ENCODE measurements around the gene CSF1. TPM values are rescaled to one million over a fixed set of nuclear protein-coding genes. Genes with fewer than 3 reads are reported as not detected.

CSF1 gene
- total RNA-seq, 1 donor from 2014 or later, result 269 TPM

GRCh38 chr1:109908836-109909235 lies 1.8 kb upstream of the CSF1 start:
- Mint-ChIP-seq H3K4me1 (ENCODE audit: low read depth) (peaks cover 81% of the 10 kb centered on the region), H3K27me3 (ENCODE audit: insufficient read depth) (no peaks in the 10 kb centered on the region), H3K4me3 (peak overlapping the region; percentile 92), H3K36me3 (ENCODE audit: low read depth) (peaks cover 22% of the 10 kb centered on the region), H3K9me3 (no peaks in the 10 kb centered on the region), H3K27ac (peak overlapping the region; percentile 94)
- intact Hi-C loops (cut with micrococcal nuclease), result no loop called here
- DNase-seq (ENCODE audit: low spot score), result no peak

GRCh38 chr1:109909561-109909960 lies 1.1 kb upstream of the CSF1 start:
- intact Hi-C loops (cut with micrococcal nuclease), result no loop called here
- peaks cover 77% of the 10 kb centered on the region for H3K4me1 Mint-ChIP-seq (ENCODE audit: low read depth)

GRCh38 chr1:109910963-109911798 lies 532 bp downstream of the CSF1 start:
- DNase-seq (ENCODE audit: low spot score), result no peak

More at GRCh38 chr1:109909561-109909960, 1.1 kb upstream of the CSF1 start:
- no peaks in the 10 kb centered on the region for H3K27me3 Mint-ChIP-seq (ENCODE audit: insufficient read depth)
- H3K4me3 Mint-ChIP-seq, result peak overlapping the region; percentile 92
- peak overlapping the region; percentile 94 for H3K27ac Mint-ChIP-seq
- peaks cover 27% of the 10 kb centered on the region for H3K36me3 Mint-ChIP-seq (ENCODE audit: low read depth)
- H3K9me3 Mint-ChIP-seq, result no peaks in the 10 kb centered on the region
- DNase-seq (ENCODE audit: low spot score), result no peak

GRCh38 chr1:109912214-109912861 lies 1.7 kb downstream of the CSF1 start:
- H3K4me3 Mint-ChIP-seq, result peak overlapping the region; percentile 97
- no peaks in the 10 kb centered on the region for H3K9me3 Mint-ChIP-seq
- intact Hi-C loops (cut with micrococcal nuclease), result no loop called here
- peak overlapping the region; percentile 95 for H3K27ac Mint-ChIP-seq
- H3K4me1 Mint-ChIP-seq (ENCODE audit: low read depth), result peaks cover 83% of the 10 kb centered on the region
- H3K27me3 Mint-ChIP-seq (ENCODE audit: insufficient read depth), result no peaks in the 10 kb centered on the region
- peaks cover 46% of the 10 kb centered on the region for H3K36me3 Mint-ChIP-seq (ENCODE audit: low read depth)
- DNase-seq (ENCODE audit: low spot score), result no peak

More at GRCh38 chr1:109910963-109911798, 532 bp downstream of the CSF1 start:
- H3K4me3 Mint-ChIP-seq, result peak overlapping the region; percentile 97
- H3K4me1 Mint-ChIP-seq (ENCODE audit: low read depth), result peaks cover 81% of the 10 kb centered on the region
- intact Hi-C loops (cut with micrococcal nuclease), result loop anchor here (1.0 to 2.0 kb wide), 5 partner anchors 21 to 134 kb away; partner anchors contain the start of gene AHCYL1
- H3K9me3 Mint-ChIP-seq, result no peaks in the 10 kb centered on the region
- peaks cover 37% of the 10 kb centered on the region for H3K36me3 Mint-ChIP-seq (ENCODE audit: low read depth)
- H3K27ac Mint-ChIP-seq, result peak overlapping the region; percentile 95
- H3K27me3 Mint-ChIP-seq (ENCODE audit: insufficient read depth), result no peaks in the 10 kb centered on the region

- Mint-ChIP-seq H3K9me3 (no peaks in the 10 kb centered on the region), H3K36me3 (ENCODE audit: low read depth) (peaks cover 51% of the 10 kb centered on the region), H3K27ac (peak overlapping the region; percentile 95), H3K27me3 (ENCODE audit: insufficient read depth) (no peaks in the 10 kb centered on the region), H3K4me1 (ENCODE audit: low read depth) (peaks cover 83% of the 10 kb centered on the region), H3K4me3 (peak overlapping the region; percentile 97)
- intact Hi-C loops (cut with micrococcal nuclease), result no loop called here
- no peak for DNase-seq (ENCODE audit: low spot score)
These were observed 2.2 kb downstream of the CSF1 start for GRCh38 chr1:109912873-109913272.

- H3K9me3 Mint-ChIP-seq, result no peaks in the 10 kb centered on the region
- H3K4me3 Mint-ChIP-seq, result peak overlapping the region; percentile 97
- DNase-seq (ENCODE audit: low spot score), result no peak
- intact Hi-C loops (cut with micrococcal nuclease), result no loop called here
- H3K27ac Mint-ChIP-seq, result peak overlapping the region; percentile 95
- peaks cover 57% of the 10 kb centered on the region for H3K36me3 Mint-ChIP-seq (ENCODE audit: low read depth)
- peaks cover 83% of the 10 kb centered on the region for H3K4me1 Mint-ChIP-seq (ENCODE audit: low read depth)
- H3K27me3 Mint-ChIP-seq (ENCODE audit: insufficient read depth), result no peaks in the 10 kb centered on the region
These were observed 2.8 kb downstream of the CSF1 start for GRCh38 chr1:109913360-109913879.

- intact Hi-C loops (cut with micrococcal nuclease), result no loop called here
- Mint-ChIP-seq H3K4me3 (peak overlapping the region; percentile 97), H3K36me3 (ENCODE audit: low read depth) (peaks cover 63% of the 10 kb centered on the region), H3K27me3 (ENCODE audit: insufficient read depth) (no peaks in the 10 kb centered on the region), H3K27ac (no peak overlapping the region), H3K9me3 (no peaks in the 10 kb centered on the region), H3K4me1 (ENCODE audit: low read depth) (peaks cover 75% of the 10 kb centered on the region)
- DNase-seq (ENCODE audit: low spot score), result no peak
These were observed 4.1 kb downstream of the CSF1 start for GRCh38 chr1:109914587-109915240.

GRCh38 chr1:109917051-109917767 lies 6.6 kb downstream of the CSF1 start:
- DNase-seq (ENCODE audit: low spot score), result no peak
- Mint-ChIP-seq H3K27ac (peak overlapping the region; percentile 10), H3K36me3 (ENCODE audit: low read depth) (peaks cover 73% of the 10 kb centered on the region), H3K4me1 (ENCODE audit: low read depth) (peaks cover 71% of the 10 kb centered on the region), H3K27me3 (ENCODE audit: insufficient read depth) (no peaks in the 10 kb centered on the region), H3K9me3 (no peaks in the 10 kb centered on the region), H3K4me3 (no peak overlapping the region)
- intact Hi-C loops (cut with micrococcal nuclease), result no loop called here

- no peak for DNase-seq (ENCODE audit: low spot score)
- Mint-ChIP-seq H3K27me3 (ENCODE audit: insufficient read depth) (no peaks in the 10 kb centered on the region), H3K4me1 (ENCODE audit: low read depth) (peaks cover 65% of the 10 kb centered on the region), H3K36me3 (ENCODE audit: low read depth) (peaks cover 75% of the 10 kb centered on the region), H3K27ac (peak overlapping the region; percentile 58), H3K4me3 (no peak overlapping the region), H3K9me3 (no peaks in the 10 kb centered on the region)
- intact Hi-C loops (cut with micrococcal nuclease), result no loop called here
These were observed 7.3 kb downstream of the CSF1 start for GRCh38 chr1:109917768-109918606.

GRCh38 chr1:109918671-109919070 lies 8.0 kb downstream of the CSF1 start:
- H3K36me3 Mint-ChIP-seq (ENCODE audit: low read depth), result peaks cover 77% of the 10 kb centered on the region
- H3K27me3 Mint-ChIP-seq (ENCODE audit: insufficient read depth), result no peaks in the 10 kb centered on the region
- H3K27ac Mint-ChIP-seq, result peak overlapping the region; percentile 58
- no peak for DNase-seq (ENCODE audit: low spot score)
- peaks cover 58% of the 10 kb centered on the region for H3K4me1 Mint-ChIP-seq (ENCODE audit: low read depth)
- no peaks in the 10 kb centered on the region for H3K9me3 Mint-ChIP-seq
- no peak overlapping the region for H3K4me3 Mint-ChIP-seq
- intact Hi-C loops (cut with micrococcal nuclease), result no loop called here

- DNase-seq (ENCODE audit: low spot score), result no peak
- Mint-ChIP-seq H3K27ac (peak overlapping the region; percentile 58), H3K9me3 (no peaks in the 10 kb centered on the region), H3K4me3 (no peak overlapping the region), H3K27me3 (ENCODE audit: insufficient read depth) (no peaks in the 10 kb centered on the region), H3K36me3 (ENCODE audit: low read depth) (peaks cover 78% of the 10 kb centered on the region), H3K4me1 (ENCODE audit: low read depth) (peaks cover 53% of the 10 kb centered on the region)
- intact Hi-C loops (cut with micrococcal nuclease), result no loop called here
These were observed 8.7 kb downstream of the CSF1 start for GRCh38 chr1:109919303-109919702.
